ENCODE measurements around the gene STIM2. TPM values are rescaled to one million over a fixed set of nuclear protein-coding genes. Genes with fewer than 3 reads are reported as not detected.

Gene STIM2
- total and polyA plus RNA-seq, 9 of the 15 experiments (the other 6 are each of a cell fraction or from before 2014, with no cell fraction given), result 7.2 to 26.8 (median 15.4) TPM

DNA sequence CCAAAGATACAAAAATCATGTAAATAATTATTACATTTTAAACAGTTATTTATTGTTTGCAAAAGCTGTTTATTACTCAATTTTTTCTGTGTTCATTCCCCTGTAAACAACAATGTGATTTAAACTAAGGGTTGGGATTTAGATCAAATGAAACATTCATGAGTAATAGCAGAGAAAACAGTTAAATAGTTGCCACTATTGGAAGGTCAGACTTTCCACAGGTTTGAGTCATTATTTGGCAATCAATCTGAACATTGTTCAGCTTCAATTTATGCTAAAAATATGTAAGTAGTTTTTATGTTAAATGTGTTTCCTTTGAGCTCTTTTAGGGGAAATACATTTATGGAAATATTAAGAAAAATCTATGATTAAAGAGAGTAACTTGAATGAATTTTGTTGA, 144.9 kb downstream of the STIM2 start (continued):
- TF ChIP-seq SAFB (IDR thresholded peaks at IDR 0.05; ENCODE audit: borderline replicate concordance, low read depth, low read length) (no peak), ZNF785 (CRISPR knock-in tag; IDR thresholded peaks at IDR 0.05) (no peak), STAT5B (CRISPR knock-in tag; IDR thresholded peaks at IDR 0.05) (no peak)

DNA sequence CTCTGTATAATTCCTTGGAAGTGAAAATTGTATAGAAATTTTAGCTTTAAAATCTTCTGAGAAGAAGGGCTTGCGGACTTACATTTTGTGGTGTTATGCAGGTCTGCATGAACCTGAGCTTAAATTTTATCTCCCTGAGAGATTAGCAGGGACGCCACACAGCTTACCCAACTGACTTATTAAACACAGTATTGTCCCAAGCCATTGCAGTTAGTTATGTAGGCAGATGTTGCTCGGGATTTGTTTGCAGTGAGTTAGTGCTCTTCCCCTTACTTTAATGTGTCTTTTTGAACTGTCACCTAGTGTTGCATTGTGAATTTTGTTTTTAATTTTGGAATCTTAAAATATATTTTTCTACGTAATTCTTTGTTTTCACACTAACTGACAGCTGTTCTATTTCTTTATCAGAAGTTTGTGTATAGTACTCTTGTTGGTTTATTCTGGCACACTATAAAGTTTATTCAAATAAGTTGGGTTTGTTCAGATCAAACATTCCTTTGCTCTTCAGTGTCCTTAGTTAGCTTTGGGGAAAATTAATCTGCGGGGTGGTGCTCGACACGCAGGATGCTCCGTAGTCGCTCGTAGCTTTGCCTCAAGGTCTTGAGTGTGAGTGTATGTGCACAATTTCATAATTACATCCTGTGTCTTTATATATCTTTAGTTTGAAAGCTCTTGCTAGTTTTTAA, 145.4 kb downstream of the STIM2 start:
- Histone ChIP-seq H3K4me3 (no peak overlapping the region), H2AFZ (ENCODE audit: low read depth, low read length) (no peak overlapping the region), H3K9me3 (replicated peaks; ENCODE audit: control insufficient read depth, insufficient read depth, low read depth, low read length) (no peaks in the 10 kb centered on the region), H3K9me1 (ENCODE audit: control insufficient read depth, insufficient read depth, low read length) (no peaks in the 10 kb centered on the region), H3K27ac (ENCODE audit: extremely low read depth, low read depth, low read length) (no peak overlapping the region), H3K27me3 (ENCODE audit: control insufficient read depth in 2 of 2, insufficient read depth in 2 of 2, low read length in 2 of 2) (no peaks in the 10 kb centered on the region), H4K20me1 (replicated peaks; ENCODE audit: control insufficient read depth, insufficient read depth, low read length) (no peaks in the 10 kb centered on the region), H3K79me2 (ENCODE audit: control insufficient read depth, insufficient read depth, low read length) (no peaks in the 10 kb centered on the region), H3K4me2 (ENCODE audit: insufficient read depth, low read length) (no peak overlapping the region), H3K9ac (ENCODE audit: insufficient read depth in 1 of 2, low read depth in 2 of 2, low read length in 2 of 2) (no peak overlapping the region), H3K4me1 (replicated peaks in 1 of 2; ENCODE audit: control insufficient read depth in 2 of 2, insufficient read depth in 2 of 2, low read length in 2 of 2) (no peaks in the 10 kb centered on the region), H3K36me3 (ENCODE audit: control insufficient read depth, insufficient read depth, low read length) (peaks cover 10% of the 10 kb centered on the region; the same call in 2 of the 3 replicates)
- DNase-seq (ENCODE audit: extremely low read depth in 1 of 4, low spot score in 3 of 4) (no peak), FAIRE-seq (no peak), ATAC-seq (no peak)
- ChIA-PET POLR2A (interaction anchor here (0.8 kb wide), 1 partner anchor 887 kb away, joined by 3 read pairs; no protein-coding TSS in a partner anchor), CTCF (ENCODE audit: low intra/inter-chr PET ratio) (no interaction called here)
- in situ Hi-C loops (cut with MboI), result no loop called here
- no peak for TF ChIP-seq ZNF696 (CRISPR knock-in tag; conservative IDR thresholded peaks at IDR 0.05)
- TF ChIP-seq, protein P1, sequence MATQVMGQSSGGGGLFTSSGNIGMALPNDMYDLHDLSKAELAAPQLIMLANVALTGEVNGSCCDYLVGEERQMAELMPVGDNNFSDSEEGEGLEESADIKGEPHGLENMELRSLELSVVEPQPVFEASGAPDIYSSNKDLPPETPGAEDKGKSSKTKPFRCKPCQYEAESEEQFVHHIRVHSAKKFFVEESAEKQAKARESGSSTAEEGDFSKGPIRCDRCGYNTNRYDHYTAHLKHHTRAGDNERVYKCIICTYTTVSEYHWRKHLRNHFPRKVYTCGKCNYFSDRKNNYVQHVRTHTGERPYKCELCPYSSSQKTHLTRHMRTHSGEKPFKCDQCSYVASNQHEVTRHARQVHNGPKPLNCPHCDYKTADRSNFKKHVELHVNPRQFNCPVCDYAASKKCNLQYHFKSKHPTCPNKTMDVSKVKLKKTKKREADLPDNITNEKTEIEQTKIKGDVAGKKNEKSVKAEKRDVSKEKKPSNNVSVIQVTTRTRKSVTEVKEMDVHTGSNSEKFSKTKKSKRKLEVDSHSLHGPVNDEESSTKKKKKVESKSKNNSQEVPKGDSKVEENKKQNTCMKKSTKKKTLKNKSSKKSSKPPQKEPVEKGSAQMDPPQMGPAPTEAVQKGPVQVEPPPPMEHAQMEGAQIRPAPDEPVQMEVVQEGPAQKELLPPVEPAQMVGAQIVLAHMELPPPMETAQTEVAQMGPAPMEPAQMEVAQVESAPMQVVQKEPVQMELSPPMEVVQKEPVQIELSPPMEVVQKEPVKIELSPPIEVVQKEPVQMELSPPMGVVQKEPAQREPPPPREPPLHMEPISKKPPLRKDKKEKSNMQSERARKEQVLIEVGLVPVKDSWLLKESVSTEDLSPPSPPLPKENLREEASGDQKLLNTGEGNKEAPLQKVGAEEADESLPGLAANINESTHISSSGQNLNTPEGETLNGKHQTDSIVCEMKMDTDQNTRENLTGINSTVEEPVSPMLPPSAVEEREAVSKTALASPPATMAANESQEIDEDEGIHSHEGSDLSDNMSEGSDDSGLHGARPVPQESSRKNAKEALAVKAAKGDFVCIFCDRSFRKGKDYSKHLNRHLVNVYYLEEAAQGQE (IDR thresholded peaks at IDR 0.05; ENCODE audit: borderline replicate concordance), result no peak
- TF ChIP-seq, protein P1 (CRISPR knock-in tag; IDR thresholded peaks at IDR 0.05; ENCODE audit: low read depth), result no peak
- TF ChIP-seq NCOA4 (IDR thresholded peaks at IDR 0.05; ENCODE audit: partially characterized antibody), result no peak
- 87% methylated on average over 10 of the region's 10 CpGs for WGBS (ENCODE audit: insufficient coverage, low coverage, missing lambda C conversion rate)
- intact Hi-C loops (cut with micrococcal nuclease), result no loop called here
- no TSS peak for BruUV-seq (replicated peaks)

Data from K562 (cell line).